Esophagus muscularis mucosa (tissue), 4 donors: ENCODE measurements around the gene SCAMP3.

Experiments used
- CTCF ChIP-seq, 3 experiments: fragments of 200-600 bp in 2 of 3; fragments of 450-650 bp in 1 of 3; sonication (generic) in 2 of 3; IDR thresholded peaks; one replicate each; pipeline ENCODE4 v1.5.1; 2017 to 2019; ENCODE audit warnings: antibody characterized with exemption in 3 of 3, mild to moderate bottlenecking in 2 of 3, moderate library complexity in 1 of 3
- EP300 ChIP-seq: sonication (generic); formaldehyde crosslinking; IDR thresholded peaks from one replicate; pipeline ENCODE4 v1.6.1; 2017; ENCODE audit warnings: antibody characterized with exemption
- POLR2AphosphoS5 ChIP-seq, 2 donors: sonication (generic); formaldehyde crosslinking; IDR thresholded peaks; one replicate each; pipeline ENCODE4 v1.6.1; 2017; ENCODE audit warnings: antibody characterized with exemption in 2 of 2

DNA sequence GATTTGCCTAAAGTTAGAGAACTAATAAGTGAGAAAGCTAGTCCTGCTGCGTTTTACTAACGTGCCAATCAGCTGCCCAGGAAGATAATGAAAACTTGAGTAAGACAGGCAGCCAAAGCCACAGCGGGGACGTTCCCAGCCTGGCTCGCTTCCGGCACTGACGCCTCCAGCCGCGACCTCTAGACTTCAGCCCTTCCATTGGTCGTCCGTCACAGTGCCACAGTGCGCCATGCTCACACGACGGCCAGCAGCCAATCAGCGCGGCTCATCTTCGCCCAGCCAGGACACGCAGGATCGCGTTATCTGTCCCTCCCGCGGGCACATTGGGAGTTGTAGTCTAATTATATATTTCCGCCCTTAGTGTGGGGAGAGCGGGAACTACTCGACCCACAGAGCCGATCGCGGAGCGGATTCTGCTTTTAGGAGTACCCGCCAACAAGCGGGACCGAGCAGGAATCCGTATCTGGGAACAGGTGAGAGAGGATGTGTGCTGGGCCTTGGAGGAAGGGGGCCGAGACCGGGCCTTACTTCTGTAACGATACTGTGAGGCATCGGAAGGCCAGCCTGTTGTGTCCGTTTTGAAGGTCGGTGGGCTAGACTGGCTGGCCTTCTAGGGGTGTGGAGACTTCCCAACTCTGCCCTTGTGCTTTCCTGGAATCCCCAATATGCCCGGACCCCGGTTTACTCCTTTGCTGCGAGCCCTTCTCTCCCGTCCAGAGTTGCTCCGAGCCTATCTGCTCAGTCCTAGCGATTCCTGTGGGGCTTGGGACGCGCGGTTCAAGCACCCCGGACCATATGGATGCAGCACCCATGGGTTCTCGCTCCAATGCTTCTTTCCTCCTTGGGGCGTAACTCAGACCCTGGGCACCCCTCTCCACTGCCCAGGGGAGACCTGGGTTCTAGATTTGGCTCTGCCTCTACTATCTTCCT lies 46.6 kb upstream of the SCAMP3 start, which contains the start of gene FDPS:
- TF ChIP-seq CTCF (IDR thresholded peaks at IDR 0.05) = peak in 2 of 3 experiments; percentile 24 to 32
- no peak for TF ChIP-seq EP300
- peak; percentile 95 for TF ChIP-seq POLR2AphosphoS5 (IDR thresholded peaks at IDR 0.05)
